H1 (cell line): ENCODE data around the gene C2orf76. TPM values are rescaled to one million over a fixed set of nuclear protein-coding genes. Genes with fewer than 3 reads are reported as not detected.

ENCODE experiments used
- CTCF ChIA-PET: fragments of 300-600 bp; sonication (Branson Sonifier 250); formaldehyde crosslinking; loops from one replicate; lab custom pipeline; 2021; ENCODE audit not compliant: partially characterized antibody; lab: Charles Lee
- POLR2A ChIA-PET: fragments of 300-600 bp; sonication (Branson Sonifier 250); formaldehyde crosslinking; loops from one replicate; lab custom pipeline; 2021; ENCODE audit warnings: inconsistent platforms; ENCODE audit not compliant: partially characterized antibody; lab: Charles Lee
- DNase-seq, 2 experiments: peaks; one replicate each; pipeline versions ENCODE4 v3.0.0 to v3.0.0-alpha.2; 2010 to 2022; ENCODE audit warnings: low spot score in 2 of 2, low read depth in 1 of 2, mixed read lengths in 1 of 2
- FAIRE-seq: peaks from 2 replicates; lab custom pipeline; 2011; peaks lifted over from hg19 to GRCh38; lab: Jason Lieb, UNC
- H2AFZ ChIP-seq: 2 replicates; pipeline ENCODE4 v1.8.1; 2012; ENCODE audit warnings: low read length, inconsistent platforms
- H2AK5ac ChIP-seq: 2 replicates; pipeline ENCODE4 v1.6.1; 2013; ENCODE audit warnings: low read depth, low read length
- H2BK120ac ChIP-seq: replicated peaks from 2 replicates; pipeline ENCODE3; 2013; ENCODE audit warnings: low read depth, low read length, inconsistent platforms
- H2BK12ac ChIP-seq: 2 replicates; pipeline ENCODE4 v1.6.1; 2013; ENCODE audit warnings: low read depth, low read length
- H2BK15ac ChIP-seq: 2 replicates; pipeline ENCODE4 v1.6.1; 2013; ENCODE audit warnings: low read length
- H2BK20ac ChIP-seq: 2 replicates; pipeline ENCODE4 v1.6.1; 2013; ENCODE audit warnings: low read length
- H2BK5ac ChIP-seq: 2 replicates; pipeline ENCODE4 v1.6.1; 2013; ENCODE audit warnings: low read depth, low read length
- H3K14ac ChIP-seq: 2 replicates; pipeline ENCODE4 v1.6.1; 2013; ENCODE audit warnings: inconsistent platforms; ENCODE audit not compliant: insufficient read length
- H3K18ac ChIP-seq: 2 replicates; pipeline ENCODE4 v1.6.1; 2013; ENCODE audit warnings: low read length; ENCODE audit errors: extremely low read depth
- H3K23ac ChIP-seq: 2 replicates; pipeline ENCODE4 v1.6.1; 2013; ENCODE audit warnings: inconsistent platforms; ENCODE audit not compliant: insufficient read length
- H3K23me2 ChIP-seq: 2 replicates; pipeline ENCODE4 v1.6.1; 2013; ENCODE audit warnings: low read depth, low read length
- H3K27ac ChIP-seq: 2 replicates; pipeline ENCODE4 v1.6.1; 2011; ENCODE audit warnings: low read depth, low read length, inconsistent platforms
- H3K27me3 ChIP-seq, 4 experiments: replicated peaks in 1 of 4; 1 replicate in 1 of 4; 2 replicates in 3 of 4; pipeline versions ENCODE4 v1.6.1 to v1.8.1; 2011 to 2013; ENCODE audit warnings: low read length in 3 of 4, mild to moderate bottlenecking in 3 of 4, inconsistent platforms in 2 of 4, mixed read lengths in 2 of 4, moderate library complexity in 1 of 4; ENCODE audit not compliant: control insufficient read depth in 3 of 4, insufficient read depth in 3 of 4; ENCODE audit errors: extremely low read depth in 1 of 4
- H3K36me3 ChIP-seq, 4 experiments: 2 replicates each; pipeline versions ENCODE4 v1.6.1 to v1.8.1; 2011 to 2013; ENCODE audit warnings: mild to moderate bottlenecking in 4 of 4, low read length in 3 of 4, moderate library complexity in 2 of 4, control low read depth in 1 of 4, inconsistent platforms in 1 of 4; ENCODE audit not compliant: insufficient read depth in 4 of 4, control insufficient read depth in 2 of 4
- H3K4ac ChIP-seq: replicated peaks from 2 replicates; pipeline ENCODE3; 2013; ENCODE audit warnings: low read length, low read depth, mixed read lengths, inconsistent platforms; ENCODE audit not compliant: insufficient read length
- H3K4me1 ChIP-seq, 4 experiments: replicated peaks in 1 of 4; 1 replicate in 1 of 4; 2 replicates in 3 of 4; pipeline versions ENCODE4 v1.6.1 to v1.8.1; 2011 to 2013; ENCODE audit warnings: low read length in 3 of 4, inconsistent platforms in 2 of 4, mixed read lengths in 1 of 4; ENCODE audit not compliant: insufficient read depth in 4 of 4, control insufficient read depth in 3 of 4
- H3K4me2 ChIP-seq, 2 experiments: 2 replicates each; pipeline versions ENCODE4 v1.6.1 to v1.8.1; 2011 to 2013; ENCODE audit warnings: low read depth in 2 of 2, low read length in 2 of 2, control low read depth in 1 of 2, inconsistent platforms in 1 of 2, mild to moderate bottlenecking in 1 of 2; ENCODE audit not compliant: insufficient read depth in 1 of 2
- H3K4me3 ChIP-seq, 4 experiments: fragments of 200-600, 300-600 bp in 1 of 4; sonication (generic), shearing (Covaris generic), sonication (Bioruptor Twin) in 1 of 4; 2 replicates each; pipeline versions ENCODE4 v1.5.1 to v1.8.1; 2011 to 2016; ENCODE audit warnings: low read length in 4 of 4, low read depth in 3 of 4, control low read depth in 2 of 4, inconsistent platforms in 2 of 4, mild to moderate bottlenecking in 2 of 4, mixed read lengths in 1 of 4, moderate library complexity in 1 of 4; ENCODE audit not compliant: insufficient read depth in 2 of 4; ENCODE audit errors: extremely low read depth in 1 of 4
- H3K56ac ChIP-seq: replicated peaks from 2 replicates; pipeline ENCODE3; 2013; ENCODE audit warnings: low read depth, mild to moderate bottlenecking, mixed read lengths, low read length, inconsistent platforms; ENCODE audit not compliant: insufficient read length
- H3K79me1 ChIP-seq: 2 replicates; pipeline ENCODE4 v1.6.1; 2013; ENCODE audit warnings: low read depth, low read length, control low read depth
- H3K79me2 ChIP-seq, 2 experiments: 2 replicates each; pipeline versions ENCODE4 v1.6.1 to v1.8.1; 2012 to 2013; ENCODE audit warnings: low read length in 2 of 2, mild to moderate bottlenecking in 2 of 2, inconsistent platforms in 1 of 2; ENCODE audit not compliant: insufficient read depth in 2 of 2, control insufficient read depth in 1 of 2
- H3K9ac ChIP-seq, 4 experiments: replicated peaks in 1 of 4; 1 replicate in 1 of 4; 2 replicates in 3 of 4; pipeline versions ENCODE4 v1.6.1 to v1.8.1; 2011 to 2013; ENCODE audit warnings: low read depth in 3 of 4, low read length in 3 of 4, control low read depth in 2 of 4, mild to moderate bottlenecking in 2 of 4, moderate library complexity in 2 of 4, inconsistent platforms in 1 of 4; ENCODE audit errors: extremely low read depth in 1 of 4
- H3K9me3 ChIP-seq, 2 experiments: 2 replicates each; pipeline versions ENCODE4 v1.6.1 to v1.8.1; 2012 to 2013; ENCODE audit warnings: mild to moderate bottlenecking in 2 of 2, moderate library complexity in 2 of 2, control low read depth in 1 of 2, inconsistent platforms in 1 of 2, low read depth in 1 of 2, low read length in 1 of 2, mixed read lengths in 1 of 2; ENCODE audit not compliant: insufficient read depth in 2 of 2
- H4K20me1 ChIP-seq, 2 experiments: replicated peaks in 1 of 2; 2 replicates each; pipeline versions ENCODE3 to v1.8.1; 2011 to 2013; ENCODE audit warnings: inconsistent platforms in 2 of 2, low read length in 2 of 2, mild to moderate bottlenecking in 1 of 2; ENCODE audit not compliant: insufficient read depth in 2 of 2, control insufficient read depth in 1 of 2
- H4K5ac ChIP-seq: 2 replicates; pipeline ENCODE4 v1.6.1; 2013; ENCODE audit warnings: low read length, low read depth, mixed read lengths, inconsistent platforms; ENCODE audit not compliant: insufficient read length
- H4K8ac ChIP-seq: 2 replicates; pipeline ENCODE4 v1.8.0; 2013; ENCODE audit warnings: mild to moderate bottlenecking, moderate library complexity, low read length, inconsistent platforms; ENCODE audit not compliant: insufficient read depth; ENCODE audit errors: extremely low read depth
- H4K91ac ChIP-seq: replicated peaks from 2 replicates; pipeline ENCODE3; 2013; ENCODE audit warnings: low read length, mixed read lengths, inconsistent platforms; ENCODE audit not compliant: insufficient read length
- ATF2 ChIP-seq: IDR thresholded peaks from 2 replicates; pipeline ENCODE4 v1.6.1; 2012; ENCODE audit warnings: low read length, inconsistent platforms
- BACH1 ChIP-seq: IDR thresholded peaks from 2 replicates; pipeline ENCODE4 v1.6.1; 2012; ENCODE audit warnings: low read length, improper control_type of control experiment
- EGR1 ChIP-seq: IDR thresholded peaks from 2 replicates; pipeline ENCODE4 v1.6.1; 2011; ENCODE audit warnings: low read depth, low read length, borderline replicate concordance
- EZH2 ChIP-seq: fragments of 200-600 bp; sonication (generic); IDR thresholded peaks from 2 replicates; pipeline ENCODE4 v1.7.1; 2012; ENCODE audit warnings: low read depth, mild to moderate bottlenecking, moderate library complexity, low read length, inconsistent platforms; ENCODE audit not compliant: severe bottlenecking
- NANOG ChIP-seq: IDR thresholded peaks from 2 replicates; pipeline ENCODE4 v1.6.1; 2011; ENCODE audit warnings: low read length, low read depth, mild to moderate bottlenecking, inconsistent platforms; ENCODE audit not compliant: insufficient read depth, poor library complexity, severe bottlenecking
- POU5F1 ChIP-seq: IDR thresholded peaks from 2 replicates; pipeline ENCODE4 v1.6.1; 2011; ENCODE audit warnings: low read depth, mild to moderate bottlenecking, low read length, moderate library complexity
- WGBS, 2 experiments: shearing (Covaris generic) in 1 of 2; methylation state at CpG; one replicate each; pipeline versions ENCODE4 v1.1.6 to v1.1.7; 2013 to 2015; ENCODE audit warnings: low lambda C conversion rate in 2 of 2, mixed read lengths in 2 of 2, inconsistent platforms in 1 of 2, low coverage in 1 of 2, missing lambda C conversion rate in 1 of 2; ENCODE audit not compliant: insufficient replicate concordance in 2 of 2, insufficient coverage in 1 of 2, insufficient read length in 1 of 2; ENCODE audit errors: extremely low coverage in 1 of 2, missing lambda C conversion rate in 1 of 2; 5-methylcytosine and 5-hydroxymethylcytosine counted together
- polyA plus RNA-seq, 7 experiments: library from polyadenylated mRNA; depleted of rRNA in 3 of 7; stranded (reverse) in 5 of 7; unstranded in 2 of 7; fragments of >200 nt in 5 of 7; fragments of 200-250 nt in 2 of 7; gene quantifications; 1 replicate in 5 of 7; 2 replicates in 1 of 7; 4 replicates in 1 of 7; pipeline versions ENCODE4 v1.2.1 to v1.2.3, GENCODE V29; 2011 to 2013; ENCODE audit warnings: missing spikeins in 2 of 7, mixed read lengths in 2 of 7
- total RNA-seq: library from RNA; stranded (reverse); fragmentation: NEBNext Ultra II Directional; extraction: Animal tissue kit (Norgen Biotek cat#: 25700); gene quantifications from 2 replicates; pipeline ENCODE4 v1.2.1, GENCODE V29; 2021

C2orf76 gene
- total and polyA plus RNA-seq, 2 of the 8 experiments (the other 6 are each of a cell fraction or from before 2014, with no cell fraction given): 4.4 to 5.0 TPM

GRCh38 chr2:119402106-119402505, 35.5 kb upstream of the C2orf76 start:
- Histone ChIP-seq H3K79me1 (no peaks in the 10 kb centered on the region), H3K9me3 (no peaks in the 10 kb centered on the region), H2BK20ac (no peak overlapping the region), H3K18ac (no peak overlapping the region), H3K79me2 (no peaks in the 10 kb centered on the region), H3K56ac (no peak overlapping the region), H2BK120ac (no peak overlapping the region), H2BK5ac (no peak overlapping the region), H3K27ac (no peak overlapping the region), H2BK12ac (no peak overlapping the region), H3K36me3 (no peaks in the 10 kb centered on the region), H3K23ac (no peak overlapping the region), H3K4me3 (no peak overlapping the region), H3K27me3 (no peaks in the 10 kb centered on the region), H2AFZ (no peak overlapping the region), H3K4me2 (no peak overlapping the region), H4K20me1 (no peaks in the 10 kb centered on the region), H3K4ac (no peak overlapping the region), H3K9ac (no peak overlapping the region), H4K91ac (no peak overlapping the region), H2BK15ac (no peak overlapping the region), H3K4me1 (no peaks in the 10 kb centered on the region; a peak in 1 of 7 replicates), H4K8ac (no peak overlapping the region), H2AK5ac (no peak overlapping the region), H3K14ac (no peak overlapping the region), H4K5ac (no peak overlapping the region), H3K23me2 (no peaks in the 10 kb centered on the region)
- ChIA-PET CTCF (interaction anchor here (1.2 to 21.3 kb wide), 3 partner anchors 56 to 390 kb away, joined by 3 to 411 read pairs (median 4); no protein-coding TSS in a partner anchor), POLR2A (no interaction called here)
- DNase-seq (no peak), FAIRE-seq (no peak)
- TF ChIP-seq BACH1: no peak
- TF ChIP-seq EZH2: no peak
- no peak for TF ChIP-seq EGR1
- no peak for TF ChIP-seq POU5F1
- TF ChIP-seq NANOG: no peak
- no peak for TF ChIP-seq ATF2
- 94% methylated on average over 5 of the region's 5 CpGs; no CpG with 5 or more reads in 1 of the 2 experiments for WGBS, 2 experiments
